NCI-H524 (cell line): ENCODE data around the gene CCND3.
A peak's percentile ranks its signal among the peaks of the same experiment; 100 is the strongest.

Source experiments
- DNase-seq, 2 experiments: peaks; one replicate each; lab custom pipeline; 2025; lab: John Stamatoyannopoulos, UW

CCND3 gene

GRCh38 chr6:41921712-41921998 lies 20.0 kb downstream of the CCND3 start:
- no peak for DNase-seq

GRCh38 chr6:41920921-41921711 lies 20.5 kb downstream of the CCND3 start, which contains the start of the genes BYSL and MED20:
Gene BYSL (plus strand): TSS chr6:41921499. CDS start chr6:41921563, 64 bp downstream.
Gene MED20 (minus strand): TSS chr6:41921139. CDS start chr6:41921018, 121 bp downstream.
- DNase-seq, result peak; percentile 89 to 90

- no peak for DNase-seq
Observed at GRCh38 chr6:41917528-41917927, 24.1 kb downstream of the CCND3 start.

- no peak for DNase-seq
Observed at GRCh38 chr6:41914869-41915530, 26.6 kb downstream of the CCND3 start.

- DNase-seq, result no peak
Observed at GRCh38 chr6:41914343-41914742, 27.3 kb downstream of the CCND3 start.

GRCh38 chr6:41909727-41910126 lies 31.9 kb downstream of the CCND3 start:
- DNase-seq, result no peak

GRCh38 chr6:41901882-41902519 lies 39.6 kb downstream of the CCND3 start:
- DNase-seq, result peak in 1 of 2 experiments; percentile 5

GRCh38 chr6:41900861-41901260 lies 40.7 kb downstream of the CCND3 start:
- DNase-seq, result no peak

GRCh38 chr6:41896281-41896680 lies 45.3 kb downstream of the CCND3 start:
- DNase-seq, result no peak

- peak; percentile 67 to 89 for DNase-seq
Observed at GRCh38 chr6:41895300-41896233, 46.0 kb downstream of the CCND3 start, which contains the start of gene USP49. Gene USP49 (minus strand): TSS chr6:41895375. CDS start chr6:41806983, 88,392 bp downstream.

- DNase-seq, result peak; percentile 38 to 67
Observed at GRCh38 chr6:41894366-41895299, 47.0 kb downstream of the CCND3 start.

GRCh38 chr6:41892921-41893564 lies 48.6 kb downstream of the CCND3 start:
- no peak for DNase-seq

- DNase-seq, result peak; percentile 64 to 65
Observed at GRCh38 chr6:41887331-41887751, 54.3 kb downstream of the CCND3 start.

GRCh38 chr6:41885930-41886329 lies 55.7 kb downstream of the CCND3 start:
- DNase-seq, result no peak

- no peak for DNase-seq
Observed at GRCh38 chr6:41884957-41885356, 56.7 kb downstream of the CCND3 start.
